ENCODE results near the gene PODXL.

PODXL gene

GRCh38 chr7:131556053-131556908 is at the start of gene PODXL:
TSS of gene PODXL (minus strand) at chr7:131556628. CDS start at chr7:131556359, 269 bp downstream.
- Histone ChIP-seq H3K4me3 (ENCODE audit: low read depth, low read length) (peak within 1 kb of the TSS; percentile 85), H3K27ac (peak within 1 kb of the TSS; percentile 92), H3K27me3 (ENCODE audit: insufficient read depth, low read depth, severe bottlenecking) (no peaks in the 10 kb centered on the region), H3K9me3 (ENCODE audit: severe bottlenecking) (no peaks in the 10 kb centered on the region), H3K36me3 (peaks cover 9% of the 10 kb centered on the region)
- DNase-seq = peak; percentile 83
- TF ChIP-seq, protein P1, sequence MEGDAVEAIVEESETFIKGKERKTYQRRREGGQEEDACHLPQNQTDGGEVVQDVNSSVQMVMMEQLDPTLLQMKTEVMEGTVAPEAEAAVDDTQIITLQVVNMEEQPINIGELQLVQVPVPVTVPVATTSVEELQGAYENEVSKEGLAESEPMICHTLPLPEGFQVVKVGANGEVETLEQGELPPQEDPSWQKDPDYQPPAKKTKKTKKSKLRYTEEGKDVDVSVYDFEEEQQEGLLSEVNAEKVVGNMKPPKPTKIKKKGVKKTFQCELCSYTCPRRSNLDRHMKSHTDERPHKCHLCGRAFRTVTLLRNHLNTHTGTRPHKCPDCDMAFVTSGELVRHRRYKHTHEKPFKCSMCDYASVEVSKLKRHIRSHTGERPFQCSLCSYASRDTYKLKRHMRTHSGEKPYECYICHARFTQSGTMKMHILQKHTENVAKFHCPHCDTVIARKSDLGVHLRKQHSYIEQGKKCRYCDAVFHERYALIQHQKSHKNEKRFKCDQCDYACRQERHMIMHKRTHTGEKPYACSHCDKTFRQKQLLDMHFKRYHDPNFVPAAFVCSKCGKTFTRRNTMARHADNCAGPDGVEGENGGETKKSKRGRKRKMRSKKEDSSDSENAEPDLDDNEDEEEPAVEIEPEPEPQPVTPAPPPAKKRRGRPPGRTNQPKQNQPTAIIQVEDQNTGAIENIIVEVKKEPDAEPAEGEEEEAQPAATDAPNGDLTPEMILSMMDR (IDR thresholded peaks at IDR 0.05; ENCODE audit: low read depth, low read length) = no peak

DNA sequence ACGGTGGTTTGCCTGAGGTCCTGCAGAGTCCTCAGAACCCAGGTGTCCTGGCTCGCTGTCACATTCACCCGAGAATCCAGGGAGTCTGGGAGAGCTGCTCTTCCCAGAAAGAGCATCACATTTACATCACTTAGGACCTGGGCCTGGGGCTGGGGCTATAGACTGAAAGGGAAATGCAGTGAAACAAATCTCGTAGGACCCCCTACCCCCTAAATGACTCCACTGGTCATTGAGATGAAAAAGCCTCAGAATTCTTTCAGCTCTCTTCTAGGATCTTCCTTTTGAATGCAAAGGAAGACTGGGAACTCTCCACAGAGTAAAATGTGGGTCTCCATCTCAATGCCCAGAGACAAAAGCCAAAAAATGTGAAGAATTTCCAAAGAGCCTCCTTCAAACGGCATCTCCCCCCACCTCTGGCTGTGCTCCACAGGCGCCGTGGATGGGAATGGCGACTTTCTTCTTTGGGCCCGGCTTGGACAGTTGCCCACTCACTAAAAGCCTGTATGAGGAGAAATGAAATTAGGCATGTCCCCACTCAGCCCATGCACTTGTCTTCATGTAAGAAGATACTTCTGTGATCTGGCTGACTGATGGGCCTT is 49.0 kb upstream of the PODXL start:
- Histone ChIP-seq H3K27ac (no peak overlapping the region), H3K27me3 (ENCODE audit: insufficient read depth, low read depth, severe bottlenecking) (no peaks in the 10 kb centered on the region), H3K4me3 (ENCODE audit: low read depth, low read length) (no peak overlapping the region), H3K9me3 (ENCODE audit: severe bottlenecking) (no peaks in the 10 kb centered on the region), H3K36me3 (no peaks in the 10 kb centered on the region)
- TF ChIP-seq, protein P1 (IDR thresholded peaks at IDR 0.05; ENCODE audit: low read depth, low read length) = no peak
- no peak for DNase-seq

DNA sequence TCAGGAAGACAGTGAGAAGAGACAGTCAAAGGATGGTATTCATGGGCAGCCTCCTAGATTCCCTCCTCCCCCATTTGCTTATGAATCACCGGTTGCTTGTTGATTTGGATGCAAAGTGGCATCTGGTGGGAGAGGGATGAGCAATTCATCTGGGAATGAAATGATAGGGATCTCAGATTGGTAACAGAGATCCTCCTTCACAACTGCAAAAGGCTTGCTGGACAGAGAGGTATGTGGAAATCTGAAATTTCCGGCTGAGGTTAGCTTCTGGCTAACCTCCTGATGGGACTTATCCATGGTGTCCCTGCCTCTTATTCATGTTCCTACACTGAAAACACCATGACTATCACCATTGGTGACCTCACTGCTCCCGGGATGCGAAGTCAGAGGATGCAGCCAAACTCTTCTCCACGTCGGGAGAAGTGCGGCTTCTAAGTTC is 48.4 kb upstream of the PODXL start:
- TF ChIP-seq, protein P1 (IDR thresholded peaks at IDR 0.05; ENCODE audit: low read depth, low read length) = no peak
- H3K27ac ChIP-seq = no peak overlapping the region
- no peaks in the 10 kb centered on the region for H3K36me3 ChIP-seq
- H3K9me3 ChIP-seq (ENCODE audit: severe bottlenecking) = no peaks in the 10 kb centered on the region
- no peaks in the 10 kb centered on the region for H3K27me3 ChIP-seq (ENCODE audit: insufficient read depth, low read depth, severe bottlenecking)
- no peak for DNase-seq
- H3K4me3 ChIP-seq (ENCODE audit: low read depth, low read length) = no peak overlapping the region

DNA sequence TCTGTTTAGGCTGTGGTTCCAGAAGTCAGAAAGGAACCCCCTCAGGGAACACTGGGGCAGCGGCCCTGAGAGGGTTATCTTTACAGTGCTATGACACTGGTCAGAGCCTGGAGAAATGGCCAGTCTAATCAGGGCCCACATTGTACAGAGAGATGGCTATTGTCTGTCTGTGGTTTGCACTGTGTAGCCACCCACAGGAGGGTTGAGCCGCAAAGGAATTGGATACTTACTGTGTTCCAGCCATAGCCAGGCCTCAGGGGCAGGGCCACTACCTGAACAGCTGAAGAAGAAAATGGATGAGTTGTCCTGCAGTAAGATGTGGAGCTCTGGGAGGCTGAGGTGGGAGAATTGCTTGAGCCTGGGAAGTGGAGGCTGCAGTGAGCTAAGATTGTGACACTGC is 47.5 kb upstream of the PODXL start:
- H3K4me3 ChIP-seq (ENCODE audit: low read depth, low read length) = no peak overlapping the region
- H3K27ac ChIP-seq = no peak overlapping the region
- no peaks in the 10 kb centered on the region for H3K27me3 ChIP-seq (ENCODE audit: insufficient read depth, low read depth, severe bottlenecking)
- no peak for DNase-seq
- H3K9me3 ChIP-seq (ENCODE audit: severe bottlenecking) = no peaks in the 10 kb centered on the region
- TF ChIP-seq, protein P1 (IDR thresholded peaks at IDR 0.05; ENCODE audit: low read depth, low read length) = no peak
- H3K36me3 ChIP-seq = no peaks in the 10 kb centered on the region

DNA sequence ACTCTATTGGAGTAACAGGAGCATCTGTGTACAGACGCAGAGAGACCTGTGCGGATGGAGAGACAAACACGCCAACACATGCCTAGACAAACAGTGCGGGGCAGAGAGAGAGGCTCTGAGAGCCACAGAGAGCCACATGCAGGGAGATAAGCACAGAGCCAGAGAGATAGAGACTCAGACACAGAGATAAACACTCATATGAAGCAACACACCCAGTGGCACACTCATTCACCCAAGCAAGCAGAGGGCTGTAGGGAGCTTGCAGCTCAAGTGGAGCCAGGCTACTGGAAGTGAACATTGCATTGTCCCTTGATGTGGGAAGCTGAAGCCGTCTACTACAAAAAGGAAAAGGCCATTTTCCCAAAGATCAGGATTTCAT is 46.6 kb upstream of the PODXL start:
- Histone ChIP-seq H3K4me3 (ENCODE audit: low read depth, low read length) (no peak overlapping the region), H3K9me3 (ENCODE audit: severe bottlenecking) (no peaks in the 10 kb centered on the region), H3K27ac (no peak overlapping the region), H3K27me3 (ENCODE audit: insufficient read depth, low read depth, severe bottlenecking) (no peaks in the 10 kb centered on the region), H3K36me3 (no peaks in the 10 kb centered on the region)
- no peak for DNase-seq
- TF ChIP-seq, protein P1 (IDR thresholded peaks at IDR 0.05; ENCODE audit: low read depth, low read length) = no peak

Data from WERI-Rb-1 (cell line).